Measurements from ENCODE around the gene FARP1.

Gene FARP1

DNA sequence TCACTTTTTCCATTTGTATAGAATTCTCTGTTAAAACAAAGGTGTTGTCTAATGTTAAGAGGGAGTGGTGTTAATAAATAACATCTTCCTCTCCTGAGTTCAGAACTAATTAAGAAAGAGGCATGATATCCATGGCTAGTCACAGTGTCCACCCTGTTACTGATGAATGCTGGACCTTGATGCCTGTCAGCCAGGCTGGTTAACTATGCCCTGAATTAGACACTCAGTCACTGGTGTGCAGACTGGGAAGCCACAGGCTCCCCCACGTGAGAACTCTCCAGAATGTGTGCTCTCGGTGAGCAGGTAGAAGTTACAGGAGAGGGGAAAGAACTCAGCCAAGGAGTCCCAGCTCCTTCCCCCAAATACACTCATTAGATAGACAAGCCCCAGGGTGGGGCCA, 90.2 kb downstream of the FARP1 start:
- DNase-seq: no peak

DNA sequence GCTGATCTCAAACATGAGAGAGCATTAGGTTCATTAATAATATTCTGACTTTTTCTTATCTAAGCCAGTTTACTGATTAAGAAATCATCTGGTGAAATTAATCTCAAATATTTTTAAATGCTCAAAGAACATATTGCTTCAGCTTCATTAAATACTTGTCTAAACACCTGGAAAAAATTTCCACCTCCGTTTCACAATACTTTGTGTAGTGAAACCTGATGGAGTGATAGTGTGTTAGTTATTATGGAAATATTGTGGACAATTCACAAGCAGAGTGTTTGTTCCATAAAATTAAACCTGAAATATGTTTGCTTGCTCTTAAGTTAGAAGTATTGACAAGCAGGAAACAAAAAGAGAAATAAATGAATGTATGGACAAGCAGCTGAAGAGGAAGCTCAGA, 91.5 kb downstream of the FARP1 start:
- DNase-seq: no peak

DNA sequence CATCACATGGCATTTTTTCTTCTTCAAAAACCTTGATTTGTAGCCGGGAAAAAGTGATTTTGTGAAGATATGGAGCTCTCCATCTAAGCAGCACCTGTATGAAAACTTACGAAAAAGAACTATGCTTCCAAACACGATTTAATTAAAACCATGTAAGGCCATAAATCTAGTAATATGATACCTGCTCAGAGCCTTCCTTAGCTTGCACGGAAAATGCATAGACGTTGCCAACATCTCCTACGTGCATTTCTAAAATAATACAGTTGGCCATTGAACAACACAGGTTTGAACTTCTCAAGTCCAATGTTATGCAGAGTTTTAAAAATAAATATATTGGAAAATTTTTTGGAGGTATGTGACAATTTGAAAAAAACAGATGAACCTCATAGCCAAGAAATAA, 93.3 kb downstream of the FARP1 start:
- no peak for DNase-seq

DNA sequence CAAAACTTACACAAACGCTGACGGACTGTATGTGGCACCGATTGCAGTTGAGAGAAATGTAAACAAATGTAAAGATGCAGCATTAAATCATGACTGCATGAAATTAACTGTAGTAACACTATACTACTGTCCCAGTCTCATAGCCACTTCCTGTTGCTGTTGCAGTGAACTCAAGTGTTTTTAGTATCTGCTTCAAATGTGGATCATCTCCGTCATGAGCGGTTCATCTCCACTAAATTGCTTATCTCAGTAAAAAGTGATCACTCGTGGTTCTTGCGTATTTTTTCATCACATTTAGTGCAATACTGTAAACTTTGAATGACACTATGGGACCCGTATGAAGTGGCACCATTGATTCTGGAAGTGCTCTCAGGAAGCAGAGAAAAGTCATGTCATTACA, 94.4 kb downstream of the FARP1 start:
- no peak for DNase-seq

DNA sequence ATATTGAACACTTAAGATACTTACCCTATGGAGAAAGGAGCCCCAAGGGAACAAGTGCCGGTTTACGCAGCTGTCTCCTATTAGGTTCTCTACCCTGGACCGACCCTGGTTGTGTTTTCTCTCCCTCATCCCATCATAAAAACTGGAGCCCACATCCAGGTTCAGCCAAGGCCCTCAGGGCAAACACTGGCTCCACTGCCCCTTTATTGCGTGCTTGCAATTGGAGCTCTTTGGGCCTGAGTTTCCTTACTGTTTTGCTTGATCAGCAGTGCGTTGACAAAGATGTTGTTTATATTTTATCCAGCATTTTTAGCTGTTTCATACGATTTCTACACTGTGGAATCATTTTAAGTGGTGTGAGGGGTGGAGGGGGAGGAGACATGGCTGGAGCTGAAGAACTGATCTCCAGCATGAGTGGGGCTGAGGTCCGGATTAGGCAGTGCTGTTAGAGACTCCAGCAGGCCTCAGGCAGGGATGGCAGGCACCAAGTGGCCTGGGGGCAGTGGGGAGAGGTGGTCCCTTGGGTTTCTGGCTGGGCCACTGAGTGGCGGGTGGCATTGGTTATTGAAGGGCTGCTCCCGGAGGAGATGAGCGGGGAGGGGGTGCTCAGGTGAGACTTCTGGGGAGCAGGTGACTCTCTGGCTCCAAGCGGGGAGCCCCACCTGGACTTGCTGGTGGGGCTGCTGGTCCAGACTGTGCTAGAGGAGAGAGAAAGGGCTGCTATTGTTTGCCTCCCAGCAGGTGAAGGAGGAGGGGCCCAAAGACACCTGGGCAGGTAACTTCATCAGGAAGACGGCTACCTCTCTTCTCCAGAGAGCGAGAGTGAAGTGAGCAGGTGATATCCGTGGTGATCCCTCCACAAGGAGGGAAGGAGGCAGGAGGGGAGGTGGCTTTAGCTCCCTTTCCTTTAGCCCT, 96.5 kb downstream of the FARP1 start:
- no peak for DNase-seq

DNA sequence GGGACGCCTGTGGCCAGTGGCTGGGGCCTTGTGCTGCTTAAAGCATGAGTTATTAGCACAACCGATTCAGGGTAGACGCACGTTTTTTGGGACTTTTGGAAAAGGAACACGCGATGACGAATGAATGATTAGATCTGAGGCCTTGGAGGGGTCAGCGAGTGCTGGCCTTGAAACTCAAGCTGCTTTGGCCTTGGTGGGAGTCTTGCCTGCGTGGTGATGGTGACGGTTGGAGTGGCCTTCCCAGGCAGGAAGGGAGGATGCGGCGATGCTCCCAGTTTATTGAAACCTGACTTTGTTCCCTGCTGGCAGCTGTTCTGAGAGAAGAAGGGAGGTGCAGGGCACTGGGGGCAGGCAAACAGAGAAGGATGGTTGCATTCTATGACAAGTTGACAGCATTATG, 97.2 kb downstream of the FARP1 start:
- DNase-seq: no peak

DNA sequence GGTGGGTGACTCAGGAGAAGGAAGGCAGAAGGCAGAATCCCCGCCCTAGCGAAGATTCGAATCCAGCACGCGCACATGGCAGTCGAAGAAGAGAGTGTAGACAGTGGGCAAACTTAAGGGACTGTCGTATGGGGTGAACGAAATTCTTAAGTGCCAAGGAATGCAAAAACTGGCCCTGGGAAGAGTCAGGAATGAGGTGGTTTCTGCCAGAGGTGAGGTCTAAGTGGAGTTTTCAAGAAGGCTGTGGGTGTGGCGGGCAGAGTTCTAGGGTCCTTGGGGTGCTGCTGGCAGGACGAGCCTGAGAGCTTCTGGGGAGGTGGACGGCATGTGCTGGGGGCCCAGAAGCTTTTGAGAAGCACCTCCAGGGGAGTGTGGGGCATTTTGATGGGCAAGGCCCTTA, 98.1 kb downstream of the FARP1 start:
- DNase-seq: no peak

DNA sequence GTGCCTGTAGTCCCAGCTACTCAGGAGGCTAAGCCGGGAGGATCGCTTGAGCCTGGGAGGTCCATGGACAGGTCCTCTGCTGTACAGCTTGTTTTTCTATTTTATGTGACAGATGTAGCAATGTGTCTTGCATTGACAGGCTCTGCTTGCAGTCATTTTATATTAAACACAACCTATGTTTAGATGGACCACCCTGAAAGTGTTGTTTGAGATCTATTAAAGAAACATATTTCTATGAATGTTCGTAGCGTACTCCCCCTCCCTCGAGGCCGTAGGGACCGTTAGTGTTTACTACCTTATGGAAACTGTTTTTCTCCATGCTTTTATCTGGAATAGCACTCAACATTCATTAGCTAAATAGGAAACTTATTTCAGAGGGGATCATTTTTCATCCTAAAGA, 99.1 kb downstream of the FARP1 start:
- no peak for DNase-seq

DNA sequence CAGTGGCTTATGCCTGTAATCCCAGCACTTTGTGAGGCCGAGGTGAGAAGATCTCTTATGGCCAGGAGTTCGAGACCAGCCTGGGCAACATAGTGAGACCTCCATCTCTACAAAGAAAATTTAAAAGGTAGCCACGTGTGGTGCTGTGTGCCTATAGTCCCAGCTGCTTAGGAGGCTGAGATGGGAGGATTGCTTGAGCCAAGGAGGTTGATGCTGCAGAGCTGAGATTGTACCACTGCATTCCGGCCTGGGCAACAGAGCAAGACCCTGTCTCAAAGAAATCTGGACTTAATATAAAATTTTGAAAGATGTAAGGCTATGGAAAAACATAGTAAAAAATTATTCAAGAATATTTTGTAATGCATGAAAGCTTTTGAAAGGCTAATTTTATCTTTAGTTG, 99.5 kb downstream of the FARP1 start:
- DNase-seq: no peak

DNA sequence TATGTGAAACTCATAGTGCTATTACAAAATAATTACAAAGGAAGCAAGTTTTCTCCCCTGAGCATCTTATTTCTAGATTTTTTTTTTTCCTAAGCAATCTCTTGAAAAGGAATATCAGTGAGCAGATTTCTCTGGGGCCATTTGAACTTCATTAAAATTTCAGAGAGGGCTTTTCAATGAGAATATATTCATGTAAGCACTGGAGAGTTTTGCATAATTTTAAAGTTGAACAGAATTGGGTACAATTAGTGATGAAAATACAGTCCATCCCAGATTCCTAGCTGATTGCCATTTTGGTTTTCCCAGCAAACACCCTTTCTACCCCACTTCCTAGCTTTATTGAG, 101.0 kb downstream of the FARP1 start:
- no peak for DNase-seq

DNA sequence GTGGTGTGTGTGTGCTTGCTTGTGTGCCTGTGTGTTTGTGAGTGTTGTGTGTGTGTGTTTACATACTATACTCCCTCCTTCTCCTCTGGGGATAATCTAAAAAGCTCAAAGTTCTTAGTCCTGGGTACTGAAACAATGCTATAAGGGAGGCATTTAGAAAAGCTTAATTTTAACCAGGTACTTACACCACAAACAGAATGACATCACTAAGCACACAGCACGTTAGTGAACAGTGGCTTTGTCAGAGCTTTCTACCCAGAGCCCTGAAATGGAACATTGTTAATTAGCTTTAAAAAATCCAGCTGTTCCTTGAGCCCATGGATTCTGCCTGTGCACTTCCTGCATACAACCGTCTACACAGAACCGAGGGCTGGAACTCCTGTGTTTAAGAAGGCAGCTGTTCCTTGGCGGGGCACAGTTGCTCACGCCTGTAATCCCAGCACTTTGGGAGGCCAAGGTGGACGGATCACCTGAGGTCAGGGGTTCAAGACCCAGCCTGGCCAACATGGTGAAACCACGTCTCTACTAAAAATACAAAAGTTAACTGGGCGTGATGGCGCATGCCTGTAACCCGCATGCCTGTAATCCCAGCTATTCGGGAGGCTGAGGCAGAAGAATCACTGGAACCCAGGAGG, 103.8 kb downstream of the FARP1 start:
- no peak for DNase-seq

DNA sequence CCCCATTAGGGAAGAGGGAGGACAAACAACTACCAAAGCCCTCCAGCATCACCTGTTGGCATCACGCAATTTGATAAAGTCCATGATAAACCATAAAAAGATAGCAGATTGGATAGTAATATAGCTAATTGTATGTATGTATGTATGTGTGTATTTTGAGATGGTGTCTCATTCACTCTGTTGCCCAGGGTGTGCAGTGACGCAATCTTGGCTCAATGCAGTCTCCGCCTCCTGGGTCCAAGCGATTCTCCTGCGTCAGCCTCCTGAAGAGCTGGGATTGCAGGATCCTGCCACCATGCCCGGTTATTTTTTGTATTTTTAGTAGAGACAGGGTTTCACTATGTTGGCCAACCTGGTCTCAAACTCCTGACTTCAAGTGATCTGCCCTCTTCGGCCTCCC, 108.8 kb downstream of the FARP1 start:
- no peak for DNase-seq

DNA sequence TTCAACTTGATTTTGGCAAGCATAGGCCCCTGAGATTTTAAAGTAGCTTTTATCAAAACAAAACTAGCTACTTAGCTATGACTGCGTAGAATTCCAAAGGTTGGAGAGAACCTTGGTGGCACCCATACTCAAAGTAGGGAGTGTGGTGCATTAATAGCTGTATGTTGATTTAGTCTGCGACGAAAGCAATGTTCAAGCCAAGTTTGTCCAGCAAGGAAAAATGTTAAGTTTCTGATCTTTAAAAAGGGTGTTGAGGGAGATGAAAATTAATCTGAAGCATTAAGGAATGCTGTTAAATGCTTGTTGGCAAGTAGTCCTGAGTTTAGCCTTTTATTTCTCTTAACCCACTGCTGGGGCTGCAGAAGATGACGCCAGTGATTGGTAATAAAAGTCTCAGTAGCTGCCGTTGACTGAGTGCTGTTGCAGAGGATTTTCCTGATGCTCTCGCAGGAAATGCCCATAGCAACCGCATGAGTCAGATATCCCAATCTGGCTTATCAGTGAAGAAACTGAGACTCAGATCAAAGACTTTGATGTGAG, 110.1 kb downstream of the FARP1 start:
- DNase-seq: no peak

DNA sequence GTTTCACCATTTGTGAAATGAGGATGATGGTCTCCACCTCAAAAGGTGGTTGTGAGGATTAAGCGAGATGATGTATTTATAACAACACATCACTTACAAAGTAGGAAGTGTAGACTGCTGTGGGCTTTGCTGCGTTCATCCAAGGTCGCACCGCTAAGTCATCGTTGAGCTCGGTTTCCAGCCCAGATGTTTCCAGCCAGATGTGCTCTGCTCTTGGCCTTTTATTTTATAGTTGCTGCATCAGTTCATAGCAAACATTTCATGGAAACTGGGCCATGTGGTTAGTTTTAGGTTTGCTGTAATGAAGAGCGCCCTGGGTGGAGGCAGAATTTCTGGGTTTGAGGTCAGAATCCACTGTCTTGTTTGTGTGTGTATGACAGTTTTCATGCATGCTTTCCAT, 110.6 kb downstream of the FARP1 start:
- no peak for DNase-seq

DNA sequence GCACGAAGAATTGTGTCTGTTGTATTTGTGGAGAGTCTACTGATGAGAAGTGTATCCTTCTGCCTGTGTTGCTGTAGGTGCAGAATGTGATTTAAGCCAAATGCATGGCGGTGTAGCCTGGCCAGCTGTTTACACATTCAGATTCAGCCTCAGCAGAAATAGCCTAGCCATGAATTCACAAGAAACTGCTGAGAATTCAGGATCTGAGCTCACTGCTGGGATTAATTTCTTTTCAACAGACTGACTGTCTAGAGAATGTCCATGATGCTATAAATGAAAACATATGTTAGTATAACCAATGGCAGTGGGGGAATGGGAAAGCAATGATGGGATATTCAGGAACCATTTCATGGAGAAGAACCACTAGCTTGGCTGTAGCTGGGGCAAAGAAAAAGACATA, 111.6 kb downstream of the FARP1 start:
- no peak for DNase-seq

DNA sequence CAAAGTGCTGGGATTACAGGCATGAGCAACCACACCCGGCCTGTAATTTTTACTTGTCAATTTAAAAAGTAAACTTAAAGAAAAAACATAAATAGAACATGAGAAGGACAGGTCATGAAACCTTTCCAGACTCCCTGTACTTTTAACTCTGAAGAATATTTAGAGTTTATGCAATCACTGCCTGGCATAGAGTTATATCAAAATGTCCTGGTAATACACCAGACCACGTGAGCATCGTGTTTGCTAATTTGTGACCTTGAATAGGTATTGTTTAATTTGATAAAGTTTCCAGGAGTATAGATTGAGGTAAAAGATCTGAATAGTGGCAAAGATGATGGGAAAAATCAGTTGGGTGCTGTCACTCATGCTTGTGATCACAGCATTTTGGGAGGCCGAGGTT, 115.3 kb downstream of the FARP1 start:
- DNase-seq: no peak

DNA sequence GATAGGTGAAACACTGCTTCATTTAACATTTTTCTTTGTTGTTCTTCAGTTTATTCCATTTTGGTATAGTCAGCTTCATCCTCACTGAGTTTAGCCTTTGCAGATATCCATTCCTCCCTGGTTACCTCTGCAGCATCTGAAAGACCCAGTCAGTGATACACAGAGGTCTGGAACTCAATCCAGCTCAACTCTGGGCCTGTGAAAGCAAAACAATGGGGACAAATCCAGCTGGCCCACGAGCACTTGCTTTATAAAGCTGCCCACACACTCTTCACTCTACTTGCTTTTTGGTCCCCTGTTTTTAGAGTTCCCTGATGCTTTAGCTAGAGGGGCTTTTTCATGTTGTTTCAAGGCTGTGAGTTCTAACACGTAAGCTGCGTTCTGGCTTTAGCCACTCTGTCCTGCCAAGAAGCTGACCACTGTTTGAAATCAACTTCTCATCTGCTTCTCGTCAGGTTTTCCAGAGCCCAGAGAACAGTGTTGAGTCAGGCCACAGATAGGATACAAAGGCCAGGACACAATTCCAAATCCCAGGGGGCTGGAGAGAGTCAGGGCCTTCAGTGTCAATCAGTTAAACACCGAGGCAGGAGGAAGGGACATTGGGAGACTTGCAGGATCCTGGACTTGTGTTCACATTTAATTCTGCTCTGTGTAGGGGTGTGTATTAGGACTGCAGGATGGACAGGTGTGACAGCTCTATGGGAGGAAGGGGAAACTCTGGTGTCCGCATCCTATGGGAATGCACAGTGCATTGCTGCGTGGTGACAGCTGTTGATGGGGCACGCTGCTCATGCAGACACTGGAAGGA, 117.7 kb downstream of the FARP1 start:
- DNase-seq: no peak

DNA sequence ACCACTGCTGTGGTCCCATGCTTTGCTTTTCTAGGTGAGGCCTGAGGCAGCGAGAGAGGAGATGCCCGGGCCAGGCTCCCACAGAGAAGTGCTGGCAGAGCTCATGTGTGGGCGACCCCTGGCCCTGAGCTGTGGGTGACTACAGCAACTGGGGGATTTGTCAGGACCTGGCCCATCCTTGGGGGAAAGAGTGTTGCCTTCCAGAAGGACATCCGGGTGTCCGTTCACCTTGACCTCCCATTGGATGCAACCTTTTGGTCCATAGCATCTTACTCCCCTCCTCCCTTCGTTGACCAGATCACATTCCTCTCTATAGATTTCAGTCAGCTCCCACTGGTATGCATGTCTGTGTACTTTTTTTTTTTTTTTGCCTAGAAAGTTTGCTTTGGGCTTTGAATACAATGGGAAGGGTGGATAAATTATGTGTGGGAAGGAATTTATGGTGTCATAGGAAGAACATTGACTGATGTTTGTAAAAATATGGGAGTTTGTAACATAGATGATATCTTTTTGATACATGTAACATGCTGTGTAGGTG, 118.3 kb downstream of the FARP1 start:
- no peak for DNase-seq

DNA sequence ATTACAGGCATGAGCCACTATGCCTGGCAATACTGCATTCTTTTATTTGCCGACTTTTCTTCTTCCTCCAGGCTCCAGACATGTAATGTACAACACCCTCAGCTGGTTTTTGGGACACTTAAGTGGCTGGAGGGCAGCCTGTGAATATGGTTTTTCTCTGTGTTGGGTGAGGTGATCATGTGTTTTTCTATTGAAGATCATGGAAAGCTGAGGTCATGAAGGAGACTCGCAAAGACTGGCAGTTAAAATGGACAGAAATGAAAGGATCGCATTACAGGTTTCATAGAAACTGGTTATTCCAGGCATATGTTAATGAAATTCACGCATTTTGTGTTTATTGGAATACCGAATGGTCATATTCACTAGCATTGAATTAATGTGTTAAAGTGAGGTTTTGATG, 119.4 kb downstream of the FARP1 start:
- DNase-seq: no peak

DNA sequence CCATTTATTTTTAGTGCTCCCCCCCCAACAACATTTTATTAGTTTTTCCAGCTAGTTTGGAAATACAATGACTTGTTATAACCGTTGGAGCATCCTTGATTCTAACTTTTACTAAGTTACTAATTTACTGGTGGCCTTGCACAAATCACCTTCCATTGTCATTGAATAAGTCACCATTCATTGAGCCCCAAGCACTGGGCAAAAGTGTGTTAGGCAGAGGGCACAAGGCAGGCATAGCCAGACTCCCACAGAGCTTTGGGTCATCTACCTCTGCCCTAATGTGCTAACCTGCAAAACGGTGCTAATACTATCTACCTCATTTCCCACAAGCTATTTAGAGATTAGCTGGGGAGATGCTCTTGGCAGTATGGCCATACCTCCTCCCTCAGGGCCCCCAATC, 120.9 kb downstream of the FARP1 start:
- DNase-seq: no peak

DNA sequence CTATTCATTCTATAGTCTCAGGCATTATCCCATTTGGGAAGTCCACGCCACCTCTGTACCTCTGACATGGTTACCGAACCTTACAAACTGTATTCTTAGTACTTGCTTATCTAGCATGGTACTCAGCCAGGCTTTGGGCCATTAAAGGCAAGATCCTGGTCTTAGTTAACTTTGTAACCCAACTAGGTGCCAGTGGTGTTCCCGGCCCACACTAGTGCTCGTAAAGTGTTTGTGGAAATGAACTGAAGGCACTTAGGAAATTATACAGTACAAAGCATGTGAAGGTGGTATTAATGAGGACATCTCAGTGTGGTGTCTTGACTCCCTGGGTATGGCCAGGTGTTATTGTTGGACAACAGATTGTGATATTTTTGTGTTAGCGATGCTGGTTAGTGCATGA, 122.0 kb downstream of the FARP1 start:
- DNase-seq: no peak

DNA sequence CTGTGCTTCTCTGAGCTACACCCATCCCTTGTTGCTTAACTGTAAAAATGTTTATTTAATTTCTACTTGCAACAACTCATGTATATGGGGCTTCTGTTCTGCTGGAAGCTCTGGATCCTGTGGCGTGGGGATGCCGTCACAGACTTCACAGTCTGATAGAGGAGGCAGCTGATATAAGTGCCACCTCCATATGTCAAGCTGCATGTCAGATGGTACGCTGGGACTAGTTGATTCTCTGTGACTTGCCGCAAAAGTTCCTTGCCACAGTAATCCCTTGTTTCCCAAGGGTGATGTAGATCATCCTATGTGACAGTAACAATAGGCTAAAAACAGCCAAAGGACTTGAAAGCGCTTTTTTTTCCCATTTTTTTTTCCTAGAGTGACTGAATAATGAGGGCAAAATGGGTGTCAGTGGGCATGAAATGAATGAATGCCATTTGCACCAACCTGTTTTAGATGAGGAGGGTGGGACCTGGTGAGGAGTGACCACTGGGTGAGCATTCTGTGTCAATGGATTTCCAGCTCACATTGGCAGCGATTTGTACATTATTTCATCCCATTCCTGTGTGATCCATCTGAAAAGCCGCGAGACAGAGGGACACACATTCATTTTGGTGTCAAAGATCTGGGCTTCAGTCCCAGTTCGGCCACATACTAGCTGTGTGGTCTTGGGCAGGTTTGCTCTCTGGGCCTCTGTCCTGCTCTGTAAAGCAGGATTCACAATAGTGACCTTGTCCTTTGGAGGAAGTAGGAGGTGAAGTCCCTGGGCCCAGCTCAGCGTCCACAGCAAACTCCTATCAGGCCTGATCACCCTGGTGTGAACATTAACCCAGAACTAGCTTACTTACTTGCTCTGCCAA, 123.0 kb downstream of the FARP1 start:
- DNase-seq: no peak
